Peyer's patch (tissue), 4 donors: ENCODE data around the gene ANXA6.
"Not testable (repeated sequence)": the region's sequence is repeated elsewhere in the genome, so short reads cannot be mapped to it uniquely, and the experiment has no call there.

Experiments
- POLR2A ChIP-seq, 2 donors: fragments of 450-650 bp; IDR thresholded peaks; one replicate each; pipeline ENCODE4 v1.5.1; 2017; ENCODE audit warnings: antibody characterized with exemption in 2 of 2, mild to moderate bottlenecking in 2 of 2, moderate library complexity in 2 of 2
- TF ChIP-seq, protein P1 (sequence below), 6 experiments: fragments of 450-650 bp in 4 of 6; fragments of 200-600 bp in 2 of 6; sonication (generic) in 1 of 6; IDR thresholded peaks; one replicate each; pipeline ENCODE4 v1.5.1; 2017 to 2019; ENCODE audit warnings: antibody characterized with exemption in 6 of 6, mild to moderate bottlenecking in 3 of 6, moderate library complexity in 1 of 6

DNA sequence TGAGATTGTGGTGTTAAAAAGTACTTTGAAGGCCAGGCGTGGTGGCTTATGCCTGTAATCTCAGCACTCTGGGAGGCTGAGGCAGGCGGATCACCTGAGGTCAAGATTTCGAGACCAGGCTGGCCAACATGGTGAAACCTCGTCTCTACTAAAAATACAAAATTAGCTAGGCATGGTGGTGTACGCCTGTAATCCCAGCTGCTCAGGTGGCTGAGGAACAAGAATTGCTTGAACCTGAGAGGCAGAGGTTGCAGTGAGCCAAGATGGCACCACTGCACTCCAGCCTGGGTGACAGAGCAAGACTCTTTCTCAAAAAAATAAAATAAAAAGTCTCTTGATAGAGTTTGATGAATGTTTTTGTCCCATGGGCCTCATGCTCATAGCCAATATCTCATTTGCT lies 18.7 kb upstream of the ANXA6 start:
- TF ChIP-seq POLR2A (IDR thresholded peaks at IDR 0.05), result not testable (repeated sequence)
- TF ChIP-seq, protein P1, sequence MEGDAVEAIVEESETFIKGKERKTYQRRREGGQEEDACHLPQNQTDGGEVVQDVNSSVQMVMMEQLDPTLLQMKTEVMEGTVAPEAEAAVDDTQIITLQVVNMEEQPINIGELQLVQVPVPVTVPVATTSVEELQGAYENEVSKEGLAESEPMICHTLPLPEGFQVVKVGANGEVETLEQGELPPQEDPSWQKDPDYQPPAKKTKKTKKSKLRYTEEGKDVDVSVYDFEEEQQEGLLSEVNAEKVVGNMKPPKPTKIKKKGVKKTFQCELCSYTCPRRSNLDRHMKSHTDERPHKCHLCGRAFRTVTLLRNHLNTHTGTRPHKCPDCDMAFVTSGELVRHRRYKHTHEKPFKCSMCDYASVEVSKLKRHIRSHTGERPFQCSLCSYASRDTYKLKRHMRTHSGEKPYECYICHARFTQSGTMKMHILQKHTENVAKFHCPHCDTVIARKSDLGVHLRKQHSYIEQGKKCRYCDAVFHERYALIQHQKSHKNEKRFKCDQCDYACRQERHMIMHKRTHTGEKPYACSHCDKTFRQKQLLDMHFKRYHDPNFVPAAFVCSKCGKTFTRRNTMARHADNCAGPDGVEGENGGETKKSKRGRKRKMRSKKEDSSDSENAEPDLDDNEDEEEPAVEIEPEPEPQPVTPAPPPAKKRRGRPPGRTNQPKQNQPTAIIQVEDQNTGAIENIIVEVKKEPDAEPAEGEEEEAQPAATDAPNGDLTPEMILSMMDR (IDR thresholded peaks at IDR 0.05), result not testable (repeated sequence)
